ENCODE results near the gene MSANTD2.

The MSANTD2 gene

DNA sequence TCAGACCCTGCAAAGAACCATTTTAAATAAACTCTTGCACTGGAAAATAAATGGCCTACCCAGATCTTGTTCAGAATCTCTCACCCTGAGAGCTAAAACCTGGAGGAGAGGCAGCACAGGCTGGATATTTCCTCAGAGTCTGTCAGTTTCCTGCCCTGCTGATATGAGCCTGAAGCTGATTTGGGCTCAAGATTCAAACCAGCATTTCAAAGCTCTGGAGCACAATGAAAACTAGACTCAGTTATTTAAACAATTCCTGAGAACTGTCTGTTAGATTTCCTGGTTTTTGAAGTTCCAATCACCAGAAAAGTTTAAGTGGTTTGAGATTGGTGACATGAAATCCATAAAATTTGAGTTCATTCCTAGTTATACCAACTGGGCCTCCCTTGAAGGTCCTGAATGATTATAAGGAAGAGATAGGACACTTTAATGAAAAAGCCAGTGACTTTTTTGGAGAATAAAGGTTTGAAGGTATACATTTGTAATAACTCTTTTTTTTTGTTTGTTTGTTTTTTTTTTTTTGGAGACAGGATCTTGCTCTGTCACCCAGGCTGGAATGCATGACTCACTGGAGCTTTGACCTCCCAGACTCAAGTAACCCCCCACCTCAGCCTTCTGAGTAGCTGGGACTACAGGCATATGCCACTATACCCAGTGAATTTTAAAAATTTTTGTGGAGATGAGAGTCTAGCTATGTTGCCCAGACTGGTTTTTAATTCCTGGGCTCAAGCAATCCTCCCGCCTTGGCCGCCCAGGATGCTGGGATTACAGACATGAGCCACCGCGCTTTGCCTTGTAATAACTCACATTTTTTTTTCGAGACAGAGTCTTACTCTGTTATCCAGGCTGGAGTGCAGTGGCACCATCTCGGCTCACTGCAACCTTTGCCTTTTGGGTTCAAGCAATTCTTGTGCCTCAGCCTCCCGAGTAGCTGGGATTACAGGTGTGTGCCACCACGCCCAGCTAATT is 30.1 kb downstream of the MSANTD2 start:
- DNase-seq = no peak

DNA sequence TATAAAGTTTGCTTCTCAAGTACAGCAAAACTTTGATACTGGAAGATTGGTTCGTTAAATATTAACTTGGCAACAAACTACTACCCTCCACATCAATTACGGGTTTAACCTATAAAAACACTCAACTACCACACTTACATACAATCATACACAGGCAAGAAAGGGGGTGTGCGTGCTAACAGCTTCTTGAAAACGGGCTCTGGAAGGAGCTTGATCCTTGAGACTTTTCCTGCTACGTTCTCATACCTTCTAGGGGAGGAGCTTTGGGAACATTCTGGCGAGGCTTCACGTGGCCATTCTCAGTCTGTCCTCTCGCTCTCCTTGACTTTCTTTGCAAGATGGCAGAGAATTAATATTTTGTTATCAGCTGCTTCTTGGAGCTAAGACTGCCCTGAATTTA is 31.3 kb downstream of the MSANTD2 start:
- no peak for DNase-seq

DNA sequence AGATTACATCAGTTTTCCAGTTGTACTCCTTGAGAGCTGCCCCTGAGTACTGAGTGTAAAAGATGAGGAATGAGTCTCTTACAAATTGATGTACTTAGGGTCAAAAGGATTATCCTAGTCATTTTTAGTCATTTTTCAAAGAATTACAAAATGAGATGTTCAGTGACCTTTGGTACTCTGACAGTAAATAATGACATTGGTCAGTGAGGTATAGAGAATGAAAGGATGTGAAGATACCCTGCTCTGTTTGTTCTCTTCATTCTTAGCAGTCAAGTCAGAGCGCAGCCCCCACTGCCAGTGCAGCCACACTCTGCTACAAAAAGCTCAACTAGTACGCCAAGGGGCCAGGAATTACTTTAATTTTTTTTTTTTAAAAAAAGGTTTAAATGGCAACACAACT is 34.0 kb downstream of the MSANTD2 start:
- peak; percentile 81 for DNase-seq

DNA sequence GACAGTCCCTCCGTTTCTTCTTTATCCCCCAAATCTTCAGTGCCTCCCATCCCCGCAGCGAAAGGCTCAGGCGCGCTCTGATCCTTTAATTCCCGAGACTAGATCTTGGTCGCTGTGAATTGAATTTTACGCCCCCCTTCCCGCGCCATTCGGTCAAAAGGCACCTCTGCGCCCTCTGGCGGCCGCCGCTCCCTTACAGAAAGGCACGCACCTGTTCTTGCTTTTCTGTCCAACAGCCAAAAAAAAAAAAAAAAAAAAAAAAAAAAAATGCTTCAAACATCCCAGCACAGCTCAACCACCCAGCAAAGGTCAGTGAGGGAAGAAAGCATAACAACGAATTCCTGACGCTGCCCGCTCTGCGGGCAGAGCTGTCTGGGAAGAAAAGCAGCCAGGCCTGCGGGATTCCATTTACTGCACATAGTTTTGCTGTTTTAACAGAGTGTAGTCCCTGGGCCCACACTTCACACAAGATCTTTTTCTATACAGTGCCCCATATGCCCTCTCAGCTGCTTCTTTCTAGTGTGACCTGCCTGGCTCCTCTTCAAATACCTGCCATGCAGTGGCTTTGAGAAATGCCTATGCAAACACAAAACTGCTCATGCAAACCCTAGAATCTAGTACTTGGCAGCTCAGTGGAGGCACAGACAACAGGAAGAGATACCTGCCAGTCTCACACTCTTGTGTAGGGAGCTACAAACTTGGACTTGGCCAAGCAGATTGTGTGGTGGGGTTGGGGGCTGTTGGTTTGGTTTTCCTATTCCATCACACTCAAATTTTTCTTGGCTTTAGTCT is 36.9 kb downstream of the MSANTD2 start:
- DNase-seq = peak; percentile 98

GRCh38 chr11:124762624-124763155 is 37.5 kb downstream of the MSANTD2 start:
- DNase-seq = no peak

GRCh38 chr11:124762105-124762623 is 38.0 kb downstream of the MSANTD2 start, which contains the start of gene ESAM:
Gene ESAM, minus strand, starts transcription at chr11:124762290. Its CDS starts 136 bp downstream, at chr11:124762154.
- DNase-seq = no peak

DNA sequence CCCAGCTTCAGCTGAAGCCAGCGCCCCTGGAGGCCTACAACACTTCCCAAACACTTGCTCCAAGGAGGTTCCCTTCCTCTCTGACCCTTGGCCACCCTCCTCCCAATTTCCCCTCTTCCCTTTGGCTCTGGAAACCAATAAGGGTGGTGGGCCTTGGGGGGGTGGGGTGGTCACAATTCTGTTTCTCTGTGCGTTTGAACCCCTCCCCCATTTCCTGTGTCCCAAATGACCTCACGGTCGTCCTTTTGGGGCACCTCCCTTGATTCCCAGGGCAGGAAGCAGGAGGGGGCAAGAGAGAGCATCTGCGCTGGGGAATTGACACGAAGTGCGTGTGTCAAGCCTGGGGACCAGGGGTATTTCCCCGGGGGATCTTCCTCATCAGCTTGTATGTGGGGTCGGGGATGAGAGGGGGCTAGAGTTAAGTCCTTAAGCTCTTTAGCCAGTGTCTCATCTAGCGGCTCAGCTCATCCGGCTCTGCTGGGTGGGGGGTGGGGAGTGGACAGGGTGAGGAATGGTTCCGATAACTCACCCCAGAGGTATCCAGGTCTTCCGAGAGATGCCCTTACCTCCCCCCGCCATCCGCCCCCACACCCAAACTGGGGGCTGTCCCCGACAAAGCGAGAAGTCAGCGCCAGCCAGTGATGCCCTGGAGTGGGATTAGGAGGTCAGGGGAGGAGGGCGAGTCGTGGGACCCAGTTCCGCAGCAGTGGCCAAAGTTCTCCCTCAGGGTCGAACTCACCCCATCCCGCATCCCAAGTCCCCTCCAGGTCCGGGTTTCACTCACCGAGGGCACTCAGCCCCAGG is 38.7 kb downstream of the MSANTD2 start:
- DNase-seq = no peak

DNA sequence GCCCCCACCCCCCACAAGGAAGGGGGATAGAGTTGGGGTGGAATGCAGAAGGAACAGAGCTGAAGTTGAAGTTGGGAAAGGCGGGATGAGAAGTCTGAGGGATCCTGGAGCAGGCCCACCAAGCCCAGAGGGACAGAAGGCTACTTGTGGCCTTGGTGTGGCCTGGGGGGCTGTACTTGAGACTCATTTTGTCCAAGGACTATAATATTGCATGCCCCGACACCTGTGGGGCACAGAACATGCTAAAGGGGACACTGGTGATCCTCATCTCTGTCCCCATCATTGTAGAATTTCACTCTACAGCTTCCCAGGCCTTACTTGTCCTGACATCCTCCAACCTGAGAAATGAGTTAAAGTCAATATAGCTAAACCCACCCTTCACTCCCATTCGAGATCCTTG is 39.4 kb downstream of the MSANTD2 start:
- no peak for DNase-seq

DNA sequence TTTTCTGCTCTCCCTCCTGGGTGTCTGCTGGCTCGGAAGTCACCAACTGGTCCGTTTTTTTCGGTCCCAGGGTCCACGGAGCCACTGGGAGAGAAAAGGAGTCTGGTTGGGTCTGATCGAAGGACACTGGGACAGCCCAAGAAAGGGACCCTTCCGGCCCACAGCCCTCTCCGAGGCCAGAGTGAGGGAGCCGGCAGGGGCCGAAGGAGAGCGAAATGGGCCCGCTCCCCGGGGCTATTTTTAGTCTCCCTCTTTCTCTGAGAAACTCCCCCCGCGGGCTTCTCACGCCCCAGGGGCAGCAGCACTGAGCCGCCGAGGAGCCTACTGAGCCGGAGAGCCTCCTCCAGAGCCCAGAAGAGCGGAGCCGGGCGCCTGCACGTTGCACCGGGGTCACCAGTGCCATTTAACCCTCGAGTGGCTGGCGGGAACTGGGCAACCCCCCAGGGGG is 40.0 kb downstream of the MSANTD2 start:
- DNase-seq = no peak

DNA sequence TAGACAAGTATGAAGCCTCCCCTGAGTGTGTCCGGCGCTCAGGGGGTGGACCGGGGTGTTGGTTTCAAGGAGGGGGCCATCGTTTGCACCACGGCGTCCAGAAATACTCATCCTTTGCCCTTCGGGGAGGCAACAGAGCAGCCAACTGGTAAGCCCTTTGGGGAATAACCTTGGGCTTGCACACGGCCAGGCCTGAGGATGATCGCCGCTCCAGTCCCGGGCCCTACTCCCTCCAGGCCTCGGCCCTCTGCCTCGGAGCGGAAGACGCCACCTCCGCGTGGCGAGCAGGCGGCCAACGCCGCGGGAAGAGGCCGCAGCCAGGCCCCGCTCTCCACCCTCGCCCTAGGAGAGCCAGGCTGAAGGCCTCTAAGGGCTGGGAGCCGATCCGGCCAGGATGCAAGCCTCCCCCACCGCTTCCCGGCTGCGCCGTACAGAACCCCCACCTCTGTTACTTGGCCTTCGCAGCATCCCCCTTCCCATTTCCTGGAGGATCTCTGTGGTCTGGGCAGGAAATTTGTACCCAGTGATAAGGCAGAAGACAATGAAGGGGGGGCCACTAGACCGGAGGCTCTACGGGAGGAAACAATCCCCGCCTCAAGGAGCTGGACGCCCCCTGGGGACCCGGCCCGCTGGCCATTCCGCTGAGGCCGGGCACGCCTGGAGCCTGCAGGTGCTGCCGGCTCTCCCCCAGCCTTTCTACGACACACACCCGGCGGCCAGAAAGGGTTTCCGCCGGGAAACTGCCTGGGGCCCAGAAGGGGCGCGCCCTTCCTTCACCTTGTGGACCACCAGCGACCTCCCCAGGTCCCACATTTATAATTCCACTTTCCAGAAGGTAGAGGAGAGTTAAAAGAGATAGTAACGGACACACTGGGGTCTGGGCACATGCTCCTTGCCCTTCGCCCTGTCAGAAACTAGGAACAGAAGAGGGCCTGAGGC is 40.7 kb downstream of the MSANTD2 start:
- no peak for DNase-seq

DNA sequence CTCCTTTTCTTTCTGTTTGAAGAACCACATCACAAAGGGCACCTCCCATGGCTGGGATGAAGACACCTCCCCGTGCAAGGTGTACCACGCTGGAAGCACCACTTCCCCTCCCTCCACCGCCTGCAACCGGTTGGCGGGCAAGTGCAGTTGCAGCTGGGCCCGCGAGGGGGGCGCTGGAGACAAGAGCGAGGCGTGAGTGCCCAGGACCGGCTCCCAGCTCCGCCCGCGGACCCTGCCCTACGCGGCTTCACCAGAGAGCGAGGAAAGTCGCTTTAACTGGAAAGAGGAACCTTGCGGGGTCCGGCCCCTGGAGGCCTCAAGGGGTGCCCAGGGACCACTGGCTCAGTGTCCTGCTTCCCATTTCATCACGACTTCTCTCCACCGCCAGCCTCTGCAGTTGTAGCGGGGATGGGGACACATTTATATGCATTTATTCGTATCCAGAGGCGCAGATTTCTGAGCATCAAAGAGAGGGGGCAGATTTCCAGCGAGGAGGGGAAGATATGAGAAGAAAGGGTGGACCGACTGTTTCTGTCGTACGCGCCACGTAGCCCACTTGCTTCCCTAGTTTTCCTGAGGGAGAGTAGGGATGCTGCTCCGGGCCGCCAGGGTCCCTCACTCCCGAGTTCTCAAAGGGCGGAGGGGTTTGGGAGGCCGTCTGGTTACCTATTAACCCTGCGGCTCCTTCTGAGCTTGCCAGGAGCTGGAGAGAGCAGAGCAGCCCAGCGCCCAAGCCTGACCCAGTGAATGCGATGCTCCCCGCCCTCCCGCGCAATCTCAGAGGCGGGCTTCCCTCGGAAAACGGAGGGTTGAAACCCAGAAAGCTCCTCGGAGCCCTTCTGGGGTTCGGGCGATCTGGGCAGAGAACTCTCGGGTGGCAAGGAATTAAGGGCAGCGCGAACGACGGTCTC is 41.6 kb downstream of the MSANTD2 start:
- DNase-seq = peak; percentile 31

- no peak for DNase-seq
Observed at GRCh38 chr11:124757320-124757719, 42.9 kb downstream of the MSANTD2 start.

GRCh38 chr11:124756753-124757227 is 43.4 kb downstream of the MSANTD2 start:
- DNase-seq = no peak

- no peak for DNase-seq
Observed at GRCh38 chr11:124756033-124756752, 44.0 kb downstream of the MSANTD2 start.

DNA sequence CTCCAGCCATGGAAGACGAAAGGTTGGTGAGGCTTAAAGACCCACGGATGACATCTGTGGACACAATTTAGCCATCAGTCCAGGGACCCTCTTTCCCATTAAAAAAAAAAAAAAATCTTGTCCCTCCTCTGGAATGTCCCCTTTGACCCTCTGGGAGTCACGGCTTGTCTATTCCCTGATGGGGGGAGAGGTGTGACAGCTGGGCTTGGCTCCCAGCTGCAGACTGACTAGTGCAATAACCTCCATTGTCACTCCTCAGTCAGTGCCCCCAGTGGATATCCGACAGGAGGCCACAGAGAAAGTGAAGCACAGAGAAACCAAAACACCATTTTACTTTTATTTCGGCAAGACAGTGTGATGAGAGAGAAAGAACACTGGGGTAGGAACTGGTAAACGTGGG is 45.5 kb downstream of the MSANTD2 start:
- no peak for DNase-seq

DNA sequence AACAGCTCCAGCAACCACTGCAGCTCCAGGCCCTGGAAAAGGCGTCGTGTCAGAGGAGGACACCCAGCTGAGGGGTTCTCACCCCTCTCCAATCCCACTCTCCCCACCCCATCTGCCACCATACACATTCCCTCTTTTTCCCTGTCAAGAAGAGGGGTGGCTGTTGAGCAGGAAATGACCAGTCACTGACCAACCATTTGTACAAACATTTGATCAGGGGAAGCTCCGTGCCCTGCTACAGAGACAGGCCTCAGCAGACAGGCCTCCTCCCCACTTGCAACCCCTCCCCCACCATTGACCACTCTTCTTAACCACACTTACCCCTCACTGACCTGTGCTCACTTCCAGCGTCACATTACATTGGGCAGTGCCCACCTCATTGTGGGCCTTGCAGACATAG is 45.9 kb downstream of the MSANTD2 start:
- DNase-seq = no peak

GRCh38 chr11:124753624-124754023 is 46.6 kb downstream of the MSANTD2 start:
- no peak for DNase-seq

GRCh38 chr11:124753205-124753604 is 47.0 kb downstream of the MSANTD2 start:
- no peak for DNase-seq

DNA sequence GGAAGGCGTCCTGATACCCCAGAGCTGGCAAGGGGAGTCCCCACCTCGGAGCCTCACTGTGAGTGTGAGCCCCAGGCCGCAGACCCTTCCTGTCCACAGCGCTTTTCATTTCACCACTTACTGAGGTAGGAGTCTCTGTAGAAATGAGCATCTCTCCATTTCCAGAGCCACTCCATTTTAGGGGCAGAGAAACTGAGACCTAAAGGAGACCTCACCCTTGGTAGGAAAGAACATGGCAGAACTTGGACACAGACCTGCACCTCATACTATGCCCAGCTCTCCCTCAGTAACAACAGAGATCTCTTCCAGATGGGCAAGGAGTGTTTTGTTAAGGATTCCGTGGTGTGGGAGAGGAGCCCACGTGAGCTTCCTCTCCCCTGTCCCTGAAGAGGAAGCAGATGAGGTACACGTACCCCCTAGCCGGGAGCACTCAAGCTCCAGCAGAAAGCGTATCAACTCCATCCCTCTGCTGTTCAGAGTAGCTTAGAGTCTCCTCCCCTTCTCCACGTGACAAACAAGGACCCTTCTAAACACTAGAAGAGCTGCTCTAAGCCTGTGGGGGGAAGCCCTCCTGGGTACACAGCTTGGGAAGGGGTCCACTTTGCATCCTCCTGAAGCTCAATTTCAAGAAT is 47.6 kb downstream of the MSANTD2 start:
- DNase-seq = no peak

All from kidney glomerular epithelial cell (primary cell).